Measurements from ENCODE around the gene ZNF444. TPM values are rescaled to one million over a fixed set of nuclear protein-coding genes. Genes with fewer than 3 reads are reported as not detected.
"Not testable (repeated sequence)": the region's sequence is repeated elsewhere in the genome, so short reads cannot be mapped to it uniquely, and the experiment has no call there.

Gene ZNF444
- total RNA-seq, 4 donors from 2014 or later, result 5.3 to 38.9 (median 21.0) TPM

- Histone ChIP-seq H3K36me3 (no peaks in the 10 kb centered on the region), H3K4me3 (no peak overlapping the region), H3K4me1 (no peaks in the 10 kb centered on the region), H3K27me3 (no peaks in the 10 kb centered on the region), H3K9me3 (no peaks in the 10 kb centered on the region), H3K27ac (no peak overlapping the region)
- intact Hi-C loops (cut with DNase I; ENCODE audit: low total_unique reads), result no loop called here
- no peak for DNase-seq
- no peak for TF ChIP-seq POLR2A (IDR thresholded peaks at IDR 0.05)
- no peak for TF ChIP-seq CTCF (IDR thresholded peaks at IDR 0.05)
These were observed 5.8 kb downstream of the ZNF444 start for GRCh38 chr19:56146904-56147303.

- no peak for TF ChIP-seq CTCF (IDR thresholded peaks at IDR 0.05)
- TF ChIP-seq POLR2A (IDR thresholded peaks at IDR 0.05), result no peak
- no peak overlapping the region for H3K27ac ChIP-seq
- no peaks in the 10 kb centered on the region for H3K9me3 ChIP-seq
- H3K36me3 ChIP-seq, result no peaks in the 10 kb centered on the region
- H3K27me3 ChIP-seq, result no peaks in the 10 kb centered on the region
- intact Hi-C loops (cut with DNase I; ENCODE audit: low total_unique reads), result no loop called here
- H3K4me3 ChIP-seq, result no peak overlapping the region
- DNase-seq, result no peak
- H3K4me1 ChIP-seq, result no peaks in the 10 kb centered on the region
These were observed 6.2 kb downstream of the ZNF444 start for GRCh38 chr19:56147307-56147706.

GRCh38 chr19:56148096-56148495, 7.0 kb downstream of the ZNF444 start:
- no peak overlapping the region for H3K4me3 ChIP-seq
- H3K36me3 ChIP-seq, result no peaks in the 10 kb centered on the region
- no peaks in the 10 kb centered on the region for H3K4me1 ChIP-seq
- intact Hi-C loops (cut with DNase I; ENCODE audit: low total_unique reads), result no loop called here
- no peak for TF ChIP-seq CTCF (IDR thresholded peaks at IDR 0.05)
- no peak for TF ChIP-seq POLR2A (IDR thresholded peaks at IDR 0.05)
- H3K9me3 ChIP-seq, result no peaks in the 10 kb centered on the region
- no peak overlapping the region for H3K27ac ChIP-seq
- no peak for DNase-seq
- no peaks in the 10 kb centered on the region for H3K27me3 ChIP-seq

- H3K4me1 ChIP-seq; H3K27me3 ChIP-seq; intact Hi-C loops (cut with DNase I; ENCODE audit: low total_unique reads); DNase-seq; H3K4me3 ChIP-seq; H3K36me3 ChIP-seq; H3K27ac ChIP-seq; H3K9me3 ChIP-seq: not testable (repeated sequence)
These were observed 8.0 kb downstream of the ZNF444 start for GRCh38 chr19:56148955-56149655.

- intact Hi-C loops (cut with DNase I; ENCODE audit: low total_unique reads), result no loop called here
- Histone ChIP-seq H3K9me3 (no peaks in the 10 kb centered on the region), H3K36me3 (no peaks in the 10 kb centered on the region), H3K4me1 (no peaks in the 10 kb centered on the region), H3K27ac (no peak overlapping the region), H3K4me3 (no peak overlapping the region), H3K27me3 (no peaks in the 10 kb centered on the region)
- no peak for DNase-seq
- TF ChIP-seq CTCF (IDR thresholded peaks at IDR 0.05) (no peak), POLR2A (IDR thresholded peaks at IDR 0.05) (no peak)
These were observed 8.6 kb downstream of the ZNF444 start for GRCh38 chr19:56149656-56150038.

GRCh38 chr19:56150358-56150757, 9.3 kb downstream of the ZNF444 start:
- no peak for DNase-seq
- intact Hi-C loops (cut with DNase I; ENCODE audit: low total_unique reads), result no loop called here
- Histone ChIP-seq H3K9me3 (no peaks in the 10 kb centered on the region), H3K4me3 (no peak overlapping the region), H3K27me3 (no peaks in the 10 kb centered on the region), H3K36me3 (no peaks in the 10 kb centered on the region), H3K4me1 (no peaks in the 10 kb centered on the region), H3K27ac (no peak overlapping the region)
- TF ChIP-seq POLR2A (IDR thresholded peaks at IDR 0.05) (no peak), CTCF (IDR thresholded peaks at IDR 0.05) (no peak)
